ENCODE data around the gene TOR1B. TPM values are rescaled to one million over a fixed set of nuclear protein-coding genes. Genes with fewer than 3 reads are reported as not detected.
"Not testable (repeated sequence)": the region's sequence is repeated elsewhere in the genome, so short reads cannot be mapped to it uniquely, and the experiment has no call there.

TOR1B gene
- total RNA-seq, 5 donors from 2014 or later (not counting 1 experiment from before 2014, with no cell fraction given) = 19.3 to 31.0 (median 26.4) TPM

DNA sequence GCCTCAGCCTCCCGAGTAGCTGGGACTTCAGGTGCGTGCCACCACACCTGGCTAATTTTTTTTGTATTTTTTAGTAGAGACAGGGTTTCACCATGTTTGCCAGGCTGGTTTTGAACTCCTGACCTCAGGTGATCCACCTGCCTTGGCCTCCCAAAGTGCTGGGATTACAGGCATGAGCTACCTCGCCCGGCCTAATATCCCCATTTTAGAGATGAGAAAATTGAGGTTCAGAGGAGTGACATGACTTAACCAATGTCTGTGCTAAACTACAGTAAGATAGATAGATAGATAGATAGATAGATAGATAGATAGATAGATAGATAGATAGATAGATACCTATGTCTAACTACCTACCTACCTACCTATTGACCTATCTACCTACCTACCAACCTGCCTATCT, 26.9 kb upstream of the TOR1B start:
- H3K9me3 ChIP-seq, POLR2A ChIA-PET: not testable (repeated sequence)
- WGBS (ENCODE audit: insufficient coverage) = 100% methylated on average over 2 of the region's 4 CpGs

DNA sequence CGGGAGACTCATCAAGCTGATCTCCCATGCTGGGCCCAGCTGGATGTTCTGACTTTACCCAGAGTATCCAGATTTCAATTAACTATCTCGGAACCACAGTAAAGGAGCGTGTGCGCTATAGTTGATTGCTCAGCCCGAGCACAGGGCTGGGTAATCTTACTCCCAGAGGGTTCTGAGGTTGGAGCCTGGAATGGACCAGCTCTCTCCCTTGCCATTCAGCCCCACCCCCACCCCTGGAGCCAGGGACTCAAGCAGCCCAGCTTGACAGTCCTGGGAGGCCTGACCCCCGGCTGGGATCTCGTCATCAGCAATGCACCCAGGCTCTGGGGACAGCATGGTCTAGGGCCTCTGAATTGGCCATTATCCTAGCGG, 26.4 kb upstream of the TOR1B start:
- WGBS (ENCODE audit: insufficient coverage) = 96% methylated on average over 6 of the region's 8 CpGs
- H3K36me3 Mint-ChIP-seq = no peaks in the 10 kb centered on the region
- ChIA-PET CTCF (no interaction called here), POLR2A (no interaction called here)
- Histone ChIP-seq H3K9me3 (no peaks in the 10 kb centered on the region), H3K4me3 (ENCODE audit: control insufficient read depth in 1 of 2, extremely low read depth in 1 of 2, low read length in 1 of 2) (no peak overlapping the region), H3K27ac (ENCODE audit: low read length) (no peak overlapping the region), H3K27me3 (replicated peaks in 1 of 2; ENCODE audit: control insufficient read depth in 2 of 2, extremely low read depth in 1 of 2, insufficient read depth in 2 of 2, low read length in 1 of 2) (peaks cover 0 to 41% of the 10 kb centered on the region in 2 experiments), H3K4me1 (ENCODE audit: control insufficient read depth in 1 of 2, extremely low read depth in 1 of 2, insufficient read depth in 2 of 2, low read length in 2 of 2) (peaks cover 0 to 13% of the 10 kb centered on the region in 2 experiments), H3K36me3 (ENCODE audit: control insufficient read depth in 2 of 2, extremely low read depth in 1 of 2, insufficient read depth in 1 of 2, low read length in 1 of 2) (no peaks in the 10 kb centered on the region)
- H3K4me3 Mint-ChIP-seq = no peak overlapping the region
- no peak overlapping the region for H3K27ac Mint-ChIP-seq
- peaks cover 2 to 16% of the 10 kb centered on the region in 2 donors for H3K27me3 Mint-ChIP-seq
- ATAC-seq (replicated peaks in 1 of 4) = no peak
- H3K4me1 Mint-ChIP-seq = peaks cover 6 to 11% (median 10%) of the 10 kb centered on the region in 3 donors
- H3K9me3 Mint-ChIP-seq = no peaks in the 10 kb centered on the region
- DNase-seq = no peak

More for the DNA sequence above, 26.9 kb upstream of the TOR1B start:
- H3K27ac Mint-ChIP-seq; H3K4me3 Mint-ChIP-seq; ATAC-seq (replicated peaks in 1 of 4); DNase-seq; H3K27ac ChIP-seq (ENCODE audit: low read length); H3K9me3 Mint-ChIP-seq; H3K36me3 Mint-ChIP-seq; CTCF ChIA-PET; H3K36me3 ChIP-seq (ENCODE audit: control insufficient read depth in 2 of 2, extremely low read depth in 1 of 2, insufficient read depth in 1 of 2, low read length in 1 of 2); H3K4me3 ChIP-seq (ENCODE audit: control insufficient read depth in 1 of 2, extremely low read depth in 1 of 2, low read length in 1 of 2): not testable (repeated sequence)
- peaks cover 6 to 11% (median 10%) of the 10 kb centered on the region in 3 donors for H3K4me1 Mint-ChIP-seq
- peaks cover 0 to 13% of the 10 kb centered on the region in 2 experiments for H3K4me1 ChIP-seq (ENCODE audit: control insufficient read depth in 1 of 2, extremely low read depth in 1 of 2, insufficient read depth in 2 of 2, low read length in 2 of 2)
- H3K27me3 ChIP-seq (replicated peaks in 1 of 2; ENCODE audit: control insufficient read depth in 2 of 2, extremely low read depth in 1 of 2, insufficient read depth in 2 of 2, low read length in 1 of 2) = peaks cover 0 to 41% of the 10 kb centered on the region in 2 experiments
- peaks cover 2 to 16% of the 10 kb centered on the region in 2 donors for H3K27me3 Mint-ChIP-seq

DNA sequence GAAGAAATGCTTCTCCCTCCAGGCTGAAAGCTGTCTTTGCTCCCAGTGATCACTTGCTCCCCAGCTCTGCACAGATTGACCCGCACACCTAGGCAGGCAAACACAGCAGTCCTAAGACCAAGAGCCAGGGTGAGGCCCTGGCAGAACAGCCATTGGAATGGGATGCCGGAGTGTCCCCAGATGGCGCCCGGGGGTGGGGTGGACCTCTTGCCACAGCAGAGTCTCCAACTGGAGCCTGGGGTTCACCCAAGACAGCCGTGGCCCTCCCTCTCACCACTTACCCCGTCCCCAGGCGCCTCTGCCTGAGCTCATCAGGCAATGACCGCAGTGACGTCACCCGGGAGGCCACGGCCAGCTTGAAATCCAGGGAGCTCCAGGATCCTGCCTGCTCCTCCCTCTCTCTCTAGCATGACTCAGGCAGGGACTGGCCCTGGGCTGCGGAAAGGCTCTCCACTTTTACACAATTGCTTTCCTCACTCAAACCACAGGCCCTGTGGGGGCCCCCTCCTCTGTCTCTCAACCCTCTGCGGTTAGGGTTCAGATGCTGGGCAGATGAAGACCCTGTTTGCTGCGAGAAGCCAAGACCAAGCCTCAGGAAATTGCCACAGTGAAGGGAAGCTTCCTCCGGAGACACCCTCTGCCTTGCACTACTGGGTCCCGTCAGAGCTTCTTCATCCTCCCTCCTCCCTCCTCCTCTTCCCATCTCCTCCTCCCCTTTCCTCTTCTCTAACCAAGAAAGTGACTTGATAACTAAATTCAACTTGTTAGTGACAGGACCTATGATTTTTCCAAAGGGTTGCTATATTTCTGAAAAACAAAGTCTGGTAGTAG, 25.8 kb upstream of the TOR1B start:
- Mint-ChIP-seq H3K27ac (peak overlapping the region in 1 of 2 donors; percentile 31), H3K36me3 (no peaks in the 10 kb centered on the region), H3K4me1 (peaks cover 6 to 11% (median 10%) of the 10 kb centered on the region in 3 donors), H3K27me3 (peaks cover 2 to 16% of the 10 kb centered on the region in 2 donors), H3K4me3 (no peak overlapping the region), H3K9me3 (no peaks in the 10 kb centered on the region)
- 19% methylated on average over 15 of the region's 16 CpGs for whole genome bisulfite sequencing (ENCODE audit: insufficient coverage)
- Histone ChIP-seq H3K36me3 (ENCODE audit: control insufficient read depth in 2 of 2, extremely low read depth in 1 of 2, insufficient read depth in 1 of 2, low read length in 1 of 2) (no peaks in the 10 kb centered on the region), H3K27ac (ENCODE audit: low read length) (no peak overlapping the region), H3K27me3 (replicated peaks in 1 of 2; ENCODE audit: control insufficient read depth in 2 of 2, extremely low read depth in 1 of 2, insufficient read depth in 2 of 2, low read length in 1 of 2) (peaks cover 0 to 41% of the 10 kb centered on the region in 2 experiments), H3K9me3 (no peaks in the 10 kb centered on the region), H3K4me3 (ENCODE audit: control insufficient read depth in 1 of 2, extremely low read depth in 1 of 2, low read length in 1 of 2) (no peak overlapping the region), H3K4me1 (ENCODE audit: control insufficient read depth in 1 of 2, extremely low read depth in 1 of 2, insufficient read depth in 2 of 2, low read length in 2 of 2) (peaks cover 0 to 13% of the 10 kb centered on the region in 2 experiments)
- ChIA-PET POLR2A (no interaction called here), CTCF (interaction anchor here in 1 of 2 donors (0.7 kb wide), 1 partner anchor 136 kb away, joined by 3 read pairs; no protein-coding TSS in a partner anchor)
- DNase-seq (peak in 31 of 35 experiments; percentile 11 to 74 (median 35)), ATAC-seq (replicated peaks in 1 of 4) (peak; percentile 29 to 70 (median 43))

DNA sequence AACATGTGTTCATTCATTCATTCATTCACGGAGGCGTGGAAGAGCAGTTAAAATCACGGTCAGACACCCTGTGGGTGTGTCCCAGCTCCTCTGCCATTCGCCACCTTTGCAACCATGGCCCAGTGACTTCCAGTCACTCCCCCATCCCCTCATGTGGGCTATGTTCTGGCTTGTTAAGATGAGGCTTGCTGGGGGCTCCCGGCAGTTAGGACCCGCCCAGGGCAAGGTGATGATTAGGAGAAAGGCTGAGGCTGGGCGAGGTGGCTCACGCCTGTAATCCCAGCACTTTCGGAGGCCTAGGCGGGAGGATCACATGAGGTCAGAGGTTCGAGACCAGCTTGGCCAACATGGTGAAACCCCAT, 25.2 kb upstream of the TOR1B start:
- ChIA-PET POLR2A (no interaction called here), CTCF (interaction anchor here in 1 of 2 donors (0.7 kb wide), 1 partner anchor 136 kb away, joined by 3 read pairs; no protein-coding TSS in a partner anchor)
- ATAC-seq (replicated peaks in 1 of 4) (peak in 2 of 4 experiments; percentile 22 to 38), DNase-seq (peak in 2 of 35 experiments; percentile 8 to 14)
- H3K27me3 Mint-ChIP-seq = peaks cover 2 to 16% of the 10 kb centered on the region in 2 donors
- Histone ChIP-seq H3K4me3 (ENCODE audit: control insufficient read depth in 1 of 2, extremely low read depth in 1 of 2, low read length in 1 of 2) (no peak overlapping the region), H3K9me3 (no peaks in the 10 kb centered on the region), H3K4me1 (ENCODE audit: control insufficient read depth in 1 of 2, extremely low read depth in 1 of 2, insufficient read depth in 2 of 2, low read length in 2 of 2) (peaks cover 0 to 13% of the 10 kb centered on the region in 2 experiments), H3K27me3 (replicated peaks in 1 of 2; ENCODE audit: control insufficient read depth in 2 of 2, extremely low read depth in 1 of 2, insufficient read depth in 2 of 2, low read length in 1 of 2) (peaks cover 0 to 41% of the 10 kb centered on the region in 2 experiments), H3K27ac (ENCODE audit: low read length) (no peak overlapping the region), H3K36me3 (ENCODE audit: control insufficient read depth in 2 of 2, extremely low read depth in 1 of 2, insufficient read depth in 1 of 2, low read length in 1 of 2) (no peaks in the 10 kb centered on the region)
- H3K9me3 Mint-ChIP-seq = no peaks in the 10 kb centered on the region
- no peaks in the 10 kb centered on the region for H3K36me3 Mint-ChIP-seq
- H3K27ac Mint-ChIP-seq = no peak overlapping the region
- 72% methylated on average over 7 of the region's 11 CpGs for WGBS (ENCODE audit: insufficient coverage)
- peaks cover 6 to 11% (median 10%) of the 10 kb centered on the region in 3 donors for H3K4me1 Mint-ChIP-seq
- no peak overlapping the region for H3K4me3 Mint-ChIP-seq

DNA sequence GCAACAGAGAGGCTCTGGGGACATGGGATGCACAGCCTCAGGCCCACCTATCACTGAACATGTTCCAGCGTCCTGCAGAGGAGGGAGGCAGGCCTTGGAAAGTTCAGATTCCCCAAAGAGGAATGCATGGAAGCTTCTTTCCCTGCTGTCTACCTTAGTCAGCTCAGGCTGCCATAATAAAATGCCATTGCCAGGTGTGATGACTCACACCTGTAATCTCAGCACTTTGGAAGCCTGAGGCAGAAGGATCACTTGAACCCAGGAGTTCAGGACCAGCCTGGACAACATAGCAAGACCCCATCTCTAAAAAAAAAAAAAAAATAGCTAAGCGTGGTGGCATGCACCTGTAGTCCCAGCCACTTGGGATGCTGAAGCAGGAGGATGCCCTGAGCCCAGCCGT, 24.5 kb upstream of the TOR1B start:
- Mint-ChIP-seq H3K4me3 (no peak overlapping the region), H3K36me3 (no peaks in the 10 kb centered on the region), H3K27me3 (peaks cover 2 to 16% of the 10 kb centered on the region in 2 donors), H3K4me1 (peaks cover 6 to 11% (median 10%) of the 10 kb centered on the region in 3 donors), H3K9me3 (no peaks in the 10 kb centered on the region), H3K27ac (no peak overlapping the region)
- Histone ChIP-seq H3K27me3 (replicated peaks in 1 of 2; ENCODE audit: control insufficient read depth in 2 of 2, extremely low read depth in 1 of 2, insufficient read depth in 2 of 2, low read length in 1 of 2) (peaks cover 0 to 41% of the 10 kb centered on the region in 2 experiments), H3K4me3 (ENCODE audit: control insufficient read depth in 1 of 2, extremely low read depth in 1 of 2, low read length in 1 of 2) (no peak overlapping the region), H3K36me3 (ENCODE audit: control insufficient read depth in 2 of 2, extremely low read depth in 1 of 2, insufficient read depth in 1 of 2, low read length in 1 of 2) (no peaks in the 10 kb centered on the region), H3K9me3 (no peaks in the 10 kb centered on the region), H3K27ac (ENCODE audit: low read length) (no peak overlapping the region), H3K4me1 (ENCODE audit: control insufficient read depth in 1 of 2, extremely low read depth in 1 of 2, insufficient read depth in 2 of 2, low read length in 2 of 2) (peaks cover 0 to 13% of the 10 kb centered on the region in 2 experiments)
- WGBS (ENCODE audit: insufficient coverage) = 60% methylated on average over 1 of the region's 3 CpGs
- POLR2A ChIA-PET = interaction anchor here in 1 of 2 donors (0.5 kb wide), 1 partner anchor 298 kb away, joined by 7 read pairs; no protein-coding TSS in a partner anchor
- CTCF ChIA-PET = no interaction called here
- ATAC-seq (replicated peaks in 1 of 4) (no peak), DNase-seq (no peak)

DNA sequence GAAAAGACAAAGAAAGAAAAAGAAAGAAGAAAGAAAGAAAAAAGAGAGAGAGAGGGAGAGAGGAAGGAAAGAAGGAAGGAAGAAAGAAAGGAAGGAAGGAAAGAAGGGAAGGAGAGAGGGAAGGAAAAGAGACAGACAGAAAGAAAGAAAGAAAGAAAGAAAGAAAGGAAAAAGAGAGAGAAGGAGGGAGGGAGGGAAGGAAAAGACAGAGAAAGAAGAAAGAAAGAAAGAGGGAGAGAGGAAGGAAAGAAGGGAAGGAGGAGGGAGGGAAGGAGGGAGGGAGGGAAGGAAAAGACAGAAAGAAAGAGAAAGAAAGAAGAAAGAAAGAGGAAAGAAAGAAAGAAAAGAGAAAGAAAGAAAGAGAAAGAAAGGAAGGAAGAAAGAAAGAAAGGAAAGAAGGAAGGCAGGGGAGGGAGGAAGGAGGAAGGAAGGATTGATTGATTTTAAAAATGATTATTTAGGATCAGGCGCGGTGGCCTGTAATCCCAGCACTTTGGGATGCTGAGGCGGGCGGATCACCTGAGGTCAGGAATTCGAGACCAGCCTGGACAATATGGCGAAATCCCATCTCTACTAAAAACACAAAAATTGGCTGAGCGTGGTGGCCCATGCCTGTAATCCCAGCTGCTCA, 23.3 kb upstream of the TOR1B start:
- no peak overlapping the region for H3K27ac Mint-ChIP-seq
- CTCF ChIA-PET = no interaction called here
- no CpG with 5 or more reads among the region's 7 CpGs for WGBS (ENCODE audit: insufficient coverage)

More for the DNA sequence above, 23.3 kb upstream of the TOR1B start:
- Histone ChIP-seq H3K9me3 (no peaks in the 10 kb centered on the region), H3K27me3 (replicated peaks in 1 of 2; ENCODE audit: control insufficient read depth in 2 of 2, extremely low read depth in 1 of 2, insufficient read depth in 2 of 2, low read length in 1 of 2) (peaks cover 0 to 32% of the 10 kb centered on the region in 2 experiments), H3K4me3 (ENCODE audit: control insufficient read depth in 1 of 2, extremely low read depth in 1 of 2, low read length in 1 of 2) (no peak overlapping the region), H3K4me1 (ENCODE audit: control insufficient read depth in 1 of 2, extremely low read depth in 1 of 2, insufficient read depth in 2 of 2, low read length in 2 of 2) (peaks cover 0 to 16% of the 10 kb centered on the region in 2 experiments), H3K27ac (ENCODE audit: low read length) (no peak overlapping the region), H3K36me3 (ENCODE audit: control insufficient read depth in 2 of 2, extremely low read depth in 1 of 2, insufficient read depth in 1 of 2, low read length in 1 of 2) (no peaks in the 10 kb centered on the region)
- Mint-ChIP-seq H3K4me3 (no peak overlapping the region), H3K4me1 (peaks cover 10 to 12% (median 10%) of the 10 kb centered on the region in 3 donors), H3K9me3 (no peaks in the 10 kb centered on the region), H3K36me3 (no peaks in the 10 kb centered on the region), H3K27me3 (peaks cover 0 to 16% of the 10 kb centered on the region in 2 donors)
- POLR2A ChIA-PET = interaction anchor here in 1 of 2 donors (0.6 kb wide), 1 partner anchor 58 kb away, joined by 3 read pairs; no protein-coding TSS in a partner anchor
- ATAC-seq (replicated peaks in 1 of 4) = no peak
- DNase-seq = no peak
